D721Med (cell line): ENCODE measurements around the gene SFXN1.

Source experiments
- DNase-seq: peaks from one replicate; pipeline ENCODE4 v3.0.0; 2011; ENCODE audit warnings: low spot score; ENCODE audit not compliant: insufficient read length
- FAIRE-seq: peaks from 2 replicates; lab custom pipeline; 2011; peaks lifted over from hg19 to GRCh38; lab: Jason Lieb, UNC
- CTCF ChIP-seq: IDR thresholded peaks from 2 replicates; pipeline ENCODE4 v1.5.1; 2012; ENCODE audit warnings: mild to moderate bottlenecking, control low read depth; ENCODE audit not compliant: insufficient read depth; ENCODE audit errors: missing control alignments

SFXN1 gene

GRCh38 chr5:175466700-175467318 is 11.6 kb upstream of the SFXN1 start:
- DNase-seq (no peak), FAIRE-seq (no peak)
- TF ChIP-seq CTCF = no peak

GRCh38 chr5:175467983-175468690 is 10.2 kb upstream of the SFXN1 start:
- DNase-seq (no peak), FAIRE-seq (no peak)
- TF ChIP-seq CTCF = no peak

- DNase-seq (no peak), FAIRE-seq (no peak)
- no peak for TF ChIP-seq CTCF
These were observed 9.5 kb upstream of the SFXN1 start for GRCh38 chr5:175468892-175469291.

GRCh38 chr5:175469916-175470315 is 8.4 kb upstream of the SFXN1 start:
- DNase-seq = no peak
- TF ChIP-seq CTCF = no peak
- no peak for FAIRE-seq

- TF ChIP-seq CTCF = no peak
- DNase-seq = no peak
- no peak for FAIRE-seq
These were observed 7.6 kb upstream of the SFXN1 start for GRCh38 chr5:175470781-175471180.

GRCh38 chr5:175471196-175471595 is 7.2 kb upstream of the SFXN1 start:
- FAIRE-seq = no peak
- no peak for TF ChIP-seq CTCF
- no peak for DNase-seq

- no peak for TF ChIP-seq CTCF
- no peak for FAIRE-seq
- DNase-seq = no peak
These were observed 6.7 kb upstream of the SFXN1 start for GRCh38 chr5:175471628-175472027.
